GM21786 (cell line): Measurements from ENCODE around the gene LCLAT1.
"Not testable (repeated sequence)": the region's sequence is repeated elsewhere in the genome, so short reads cannot be mapped to it uniquely, and the experiment has no call there.

Experiments used
- ATAC-seq: cut with Tn5 transposase; IDR thresholded peaks from one replicate; pipeline ENCODE4 v1.9.1; 2021; ENCODE audit not compliant: unreplicated experiment

LCLAT1 gene

GRCh38 chr2:30583204-30583749 lies 136.2 kb downstream of the LCLAT1 start:
- ATAC-seq = no peak

GRCh38 chr2:30584116-30584515 lies 137.1 kb downstream of the LCLAT1 start:
- ATAC-seq = peak; percentile 71

GRCh38 chr2:30588994-30589393 lies 141.9 kb downstream of the LCLAT1 start:
- ATAC-seq = no peak

DNA sequence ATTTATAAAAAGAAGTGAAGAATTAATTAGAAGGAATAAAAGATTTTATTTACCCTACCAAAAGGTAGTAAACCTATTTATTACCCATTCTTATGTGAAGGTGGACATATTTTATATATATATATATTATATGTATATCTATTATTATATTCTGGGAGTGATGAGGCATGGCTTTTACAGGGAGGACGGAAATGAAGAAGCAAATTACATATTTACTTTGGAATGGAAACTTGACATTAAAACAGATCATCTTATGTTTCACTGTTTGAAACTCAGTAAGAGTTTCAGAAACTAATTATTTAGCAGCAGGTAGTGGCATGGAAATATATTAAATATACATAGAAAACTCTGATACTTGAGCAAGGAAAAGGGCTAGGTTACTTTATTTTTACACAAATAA lies 143.4 kb downstream of the LCLAT1 start:
- ATAC-seq = no peak

- no peak for ATAC-seq
Observed at GRCh38 chr2:30591186-30591585, 144.1 kb downstream of the LCLAT1 start.

- no peak for ATAC-seq
Observed at GRCh38 chr2:30601375-30601774, 154.3 kb downstream of the LCLAT1 start.

GRCh38 chr2:30605197-30605596 lies 158.2 kb downstream of the LCLAT1 start:
- no peak for ATAC-seq

- no peak for ATAC-seq
Observed at GRCh38 chr2:30608643-30609042, 161.6 kb downstream of the LCLAT1 start.

- no peak for ATAC-seq
Observed at GRCh38 chr2:30611583-30611982, 164.5 kb downstream of the LCLAT1 start.

DNA sequence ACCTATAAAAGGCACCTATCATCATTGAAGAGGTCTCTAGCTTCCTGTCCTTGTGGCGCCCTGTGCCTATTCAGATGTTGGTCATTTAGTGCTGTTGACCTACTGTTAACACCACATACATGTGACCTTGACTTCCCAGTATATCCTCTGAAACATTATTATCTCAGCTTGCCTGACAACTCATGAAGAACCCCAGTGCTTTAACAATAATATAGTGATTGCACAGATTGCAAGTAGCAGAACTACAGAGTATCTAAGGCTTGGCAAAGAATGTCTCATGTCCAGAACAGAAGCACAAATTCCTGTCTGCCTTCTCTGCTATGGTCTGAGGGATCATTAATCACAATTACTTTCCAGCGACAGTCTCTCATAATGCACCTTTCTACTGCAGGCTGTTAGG lies 165.3 kb downstream of the LCLAT1 start:
- no peak for ATAC-seq

- no peak for ATAC-seq
Observed at GRCh38 chr2:30613001-30613400, 166.0 kb downstream of the LCLAT1 start.

DNA sequence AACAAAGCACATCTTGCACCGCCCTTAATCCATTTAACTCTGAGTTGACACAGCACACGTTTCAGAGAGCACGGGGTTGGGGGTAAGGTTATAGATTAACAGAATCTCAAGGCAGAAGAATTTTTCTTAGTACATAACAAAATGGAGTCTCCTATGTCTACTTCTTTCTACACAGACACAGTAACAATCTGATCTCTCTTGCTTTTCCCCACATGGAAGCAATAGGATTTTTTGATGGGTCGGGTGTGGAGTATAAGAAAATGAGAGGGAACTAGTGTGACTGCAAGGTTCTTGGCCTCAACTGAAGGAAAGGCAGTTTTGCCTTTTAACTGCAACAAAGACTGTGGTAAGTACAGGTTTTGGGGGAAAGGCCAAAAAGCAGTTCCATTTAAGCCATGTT lies 167.2 kb downstream of the LCLAT1 start:
- not testable (repeated sequence) for ATAC-seq

- no peak for ATAC-seq
Observed at GRCh38 chr2:30615926-30616325, 168.9 kb downstream of the LCLAT1 start.

GRCh38 chr2:30620102-30620501 lies 173.1 kb downstream of the LCLAT1 start:
- no peak for ATAC-seq

DNA sequence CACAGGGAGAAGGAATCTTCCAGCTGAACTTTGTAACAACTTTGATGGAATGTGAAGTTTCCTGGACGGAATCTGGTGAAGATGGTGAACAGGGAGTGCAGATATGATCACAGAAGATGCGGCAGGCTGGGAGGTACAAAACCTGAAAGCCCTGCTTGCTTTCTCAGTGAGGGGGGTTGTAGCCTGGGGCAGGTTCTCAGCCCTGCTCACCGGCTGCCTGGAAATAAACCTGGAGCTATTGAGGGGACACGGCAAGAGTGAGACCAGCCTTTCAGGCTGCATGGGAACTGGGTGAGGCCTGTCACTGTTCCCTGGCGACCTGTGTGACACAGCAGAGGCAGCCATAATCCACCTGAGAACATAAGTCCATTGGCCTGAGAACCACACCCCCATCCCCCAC lies 174.8 kb downstream of the LCLAT1 start:
- no peak for ATAC-seq

- ATAC-seq = no peak
Observed at GRCh38 chr2:30622452-30622851, 175.4 kb downstream of the LCLAT1 start.

- ATAC-seq = no peak
Observed at GRCh38 chr2:30625276-30625675, 178.2 kb downstream of the LCLAT1 start.

GRCh38 chr2:30625701-30626100 lies 178.7 kb downstream of the LCLAT1 start:
- no peak for ATAC-seq

- ATAC-seq = no peak
Observed at GRCh38 chr2:30626397-30626796, 179.4 kb downstream of the LCLAT1 start.

GRCh38 chr2:30627151-30627550 lies 180.1 kb downstream of the LCLAT1 start:
- ATAC-seq = no peak

- ATAC-seq = no peak
Observed at GRCh38 chr2:30628341-30628740, 181.3 kb downstream of the LCLAT1 start.

GRCh38 chr2:30629866-30630265 lies 182.8 kb downstream of the LCLAT1 start:
- no peak for ATAC-seq

DNA sequence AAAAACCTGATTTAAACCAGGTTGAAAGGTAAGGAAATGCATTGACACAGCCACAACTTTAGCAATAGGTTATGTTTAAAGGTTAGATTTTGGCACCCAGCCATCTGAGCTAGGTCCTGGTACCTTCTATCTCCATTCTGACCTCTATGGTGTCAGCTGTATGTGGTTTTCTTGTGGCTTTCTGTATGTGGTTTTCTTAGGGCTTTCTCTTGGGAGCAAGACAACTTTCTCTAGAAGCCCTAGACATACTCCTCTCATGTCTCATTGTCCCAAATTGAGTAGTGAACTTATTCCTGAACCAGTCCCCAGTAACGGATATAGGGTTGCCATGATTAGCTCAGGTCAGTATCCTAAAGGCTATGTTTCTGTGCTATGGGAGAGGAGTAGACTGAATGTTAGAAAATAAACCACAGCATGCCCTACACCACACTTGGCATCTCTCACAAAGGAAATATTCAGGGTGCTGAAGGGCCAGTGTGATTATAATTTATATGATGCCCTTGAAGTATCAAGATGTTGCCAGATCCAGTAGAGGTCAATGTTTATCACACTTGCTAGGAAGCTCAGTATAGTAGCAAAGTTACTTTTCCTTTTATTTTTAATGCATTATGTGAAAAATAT lies 184.1 kb downstream of the LCLAT1 start:
- peak; percentile 54 for ATAC-seq
